Ramos (cell line): ENCODE data around the gene RAD51.

Experiments
- in situ Hi-C: fragments of 300-500 bp; cut with MboI; formaldehyde crosslinking; loops from one replicate; pipeline ENCODE4 v1.14.3; 2022; ENCODE audit warnings: low sequenced_read_pairs; ENCODE audit not compliant: unreplicated experiment

RAD51 gene

DNA sequence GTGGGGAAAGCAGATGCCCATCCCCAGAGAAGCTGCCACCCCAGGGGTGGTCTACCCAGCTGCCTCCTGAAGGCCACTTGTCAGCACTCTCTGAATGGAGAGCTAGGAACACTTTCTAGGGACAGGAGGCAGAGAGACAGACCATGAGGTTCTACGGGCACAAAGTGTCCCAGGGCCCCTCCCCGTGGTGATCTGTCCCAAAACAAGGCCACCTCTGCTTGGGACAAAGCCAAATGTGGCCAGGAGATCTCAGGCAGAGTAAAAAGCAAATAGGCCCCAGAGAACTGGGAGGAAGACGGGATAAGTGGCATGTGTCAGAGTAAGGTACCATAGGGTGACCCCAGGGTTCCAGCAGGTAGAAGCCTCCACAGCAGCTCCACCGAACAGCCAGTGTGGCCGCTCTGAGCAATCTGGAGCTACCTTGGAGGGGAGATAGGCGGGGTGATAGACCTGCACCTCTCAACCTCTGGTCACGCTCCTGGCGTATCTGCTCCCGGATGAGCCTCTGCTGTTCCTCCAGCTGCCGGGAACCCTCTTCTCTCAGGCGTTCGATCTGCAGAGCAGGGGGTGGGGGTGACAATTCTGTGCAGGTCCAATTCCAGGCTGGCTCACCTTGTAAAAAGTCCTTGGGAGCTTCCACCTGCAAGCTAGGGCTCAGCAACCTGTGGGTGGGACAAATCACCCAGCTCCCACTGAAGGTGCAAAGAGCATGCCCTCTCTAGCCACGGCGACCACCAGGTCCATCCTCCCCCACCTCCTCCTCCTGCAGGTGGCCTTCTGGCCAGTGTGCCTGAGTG is 81.0 kb downstream of the RAD51 start:
- in situ Hi-C loops, result no loop called here

GRCh38 chr15:40776537-40777141 is 81.7 kb downstream of the RAD51 start:
- in situ Hi-C loops, result no loop called here
